Measurements from ENCODE around the gene SLC4A9. TPM values are rescaled to one million over a fixed set of nuclear protein-coding genes. Genes with fewer than 3 reads are reported as not detected.

SLC4A9 gene
- polyA plus RNA-seq, 1 experiment = not detected

- CTCF ChIA-PET = interaction anchor here (0.6 to 4.2 kb wide), 3 partner anchors 16 to 85 kb away, joined by 3 to 22 read pairs (median 11); partner anchors contain the start of gene HBEGF
- no peak for DNase-seq (ENCODE audit: low read depth)
- H3K4me3 ChIP-seq (ENCODE audit: low read depth, low read length) = no peak overlapping the region
- TF ChIP-seq CTCF (IDR thresholded peaks at IDR 0.05; ENCODE audit: insufficient read depth, low read depth, low read length) = no peak
- peaks cover 2% of the 10 kb centered on the region; the same call in 1 of the 2 replicates for H3K36me3 ChIP-seq (ENCODE audit: control insufficient read depth, insufficient read depth, low read length)
- H3K27me3 ChIP-seq (ENCODE audit: control insufficient read depth, insufficient read depth, low read length) = no peaks in the 10 kb centered on the region
- POLR2A ChIA-PET = interaction anchor here (0.6 kb wide), 1 partner anchor 18 kb away, joined by 4 read pairs; no protein-coding TSS in a partner anchor
Measured at GRCh38 chr5:140329739-140330481, 30.1 kb upstream of the SLC4A9 start.

DNA sequence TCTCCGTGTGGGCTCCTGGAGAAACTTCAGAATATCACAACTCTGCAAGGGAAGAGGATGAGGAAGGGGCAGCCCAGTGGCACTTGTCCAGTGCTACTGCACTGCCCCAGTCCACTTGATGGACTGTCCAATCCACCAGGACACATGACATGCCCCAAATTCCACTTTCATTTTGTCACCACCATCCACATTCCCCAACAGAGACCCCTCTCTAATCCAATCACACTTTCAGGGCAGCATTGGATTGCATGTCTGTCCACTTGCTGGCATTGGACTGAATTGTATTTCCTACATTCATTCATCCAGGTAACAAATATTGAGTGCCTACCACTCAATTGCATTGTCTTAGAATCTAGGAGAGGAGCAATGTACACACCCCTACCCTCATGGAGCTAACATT lies 28.4 kb upstream of the SLC4A9 start:
- POLR2A ChIA-PET = no interaction called here
- Histone ChIP-seq H3K27me3 (ENCODE audit: control insufficient read depth, insufficient read depth, low read length) (no peaks in the 10 kb centered on the region), H3K36me3 (ENCODE audit: control insufficient read depth, insufficient read depth, low read length) (peaks cover 2% of the 10 kb centered on the region; the same call in 1 of the 2 replicates), H3K4me3 (ENCODE audit: low read depth, low read length) (no peak overlapping the region)
- no peak for DNase-seq (ENCODE audit: low read depth)
- CTCF ChIA-PET = interaction anchor here (1.5 to 1.6 kb wide), 2 partner anchors 14 to 87 kb away, joined by 4 read pairs; no protein-coding TSS in a partner anchor
- TF ChIP-seq CTCF (IDR thresholded peaks at IDR 0.05; ENCODE audit: insufficient read depth, low read depth, low read length) = no peak

- no peak for TF ChIP-seq CTCF (IDR thresholded peaks at IDR 0.05; ENCODE audit: insufficient read depth, low read depth, low read length)
- CTCF ChIA-PET = interaction anchor here (1.3 to 22.9 kb wide), 4 partner anchors 10 to 89 kb away, joined by 4 to 813 read pairs (median 10); partner anchors contain the start of gene HBEGF
- no peak for DNase-seq (ENCODE audit: low read depth)
- POLR2A ChIA-PET = interaction anchor here (0.5 to 0.6 kb wide), 2 partner anchors 14 to 228 kb away, joined by 4 to 5 read pairs; no protein-coding TSS in a partner anchor
- Histone ChIP-seq H3K36me3 (ENCODE audit: control insufficient read depth, insufficient read depth, low read length) (peaks cover 2% of the 10 kb centered on the region; the same call in 1 of the 2 replicates), H3K27me3 (ENCODE audit: control insufficient read depth, insufficient read depth, low read length) (no peaks in the 10 kb centered on the region), H3K4me3 (ENCODE audit: low read depth, low read length) (no peak overlapping the region)
Measured at GRCh38 chr5:140336388-140336787, 23.6 kb upstream of the SLC4A9 start.

DNA sequence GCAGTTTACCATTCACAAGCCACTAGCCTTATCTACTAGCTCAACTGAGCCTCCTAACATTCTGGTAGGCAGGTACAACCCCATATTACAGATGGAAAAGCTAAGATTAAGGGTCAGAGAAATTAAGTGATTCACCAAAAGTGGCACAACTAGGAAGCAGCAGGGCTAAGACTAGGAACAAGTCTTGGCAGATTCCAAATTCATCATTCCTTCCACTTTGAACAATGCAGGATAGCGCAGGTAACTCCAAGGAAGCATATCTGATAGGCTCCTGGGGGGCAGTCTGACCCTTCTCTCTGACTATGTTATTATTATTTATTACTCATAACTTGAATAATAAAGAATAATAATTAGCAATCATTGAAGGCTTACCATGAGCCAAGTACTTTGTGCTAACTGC lies 22.1 kb upstream of the SLC4A9 start:
- Histone ChIP-seq H3K36me3 (ENCODE audit: control insufficient read depth, insufficient read depth, low read length) (no peaks in the 10 kb centered on the region), H3K4me3 (ENCODE audit: low read depth, low read length) (no peak overlapping the region), H3K27me3 (ENCODE audit: control insufficient read depth, insufficient read depth, low read length) (no peaks in the 10 kb centered on the region)
- CTCF ChIA-PET = interaction anchor here (1.1 to 22.9 kb wide), 5 partner anchors 8 to 91 kb away, joined by 3 to 813 read pairs (median 4); partner anchors contain the start of gene HBEGF
- no peak for DNase-seq (ENCODE audit: low read depth)
- no peak for TF ChIP-seq CTCF (IDR thresholded peaks at IDR 0.05; ENCODE audit: insufficient read depth, low read depth, low read length)
- POLR2A ChIA-PET = no interaction called here

- Histone ChIP-seq H3K36me3 (ENCODE audit: control insufficient read depth, insufficient read depth, low read length) (no peaks in the 10 kb centered on the region), H3K27me3 (ENCODE audit: control insufficient read depth, insufficient read depth, low read length) (no peaks in the 10 kb centered on the region), H3K4me3 (ENCODE audit: low read depth, low read length) (no peak overlapping the region)
- DNase-seq (ENCODE audit: low read depth) = no peak
- TF ChIP-seq CTCF (IDR thresholded peaks at IDR 0.05; ENCODE audit: insufficient read depth, low read depth, low read length) = no peak
- ChIA-PET POLR2A (no interaction called here), CTCF (interaction anchor here (1.1 to 22.9 kb wide), 4 partner anchors 8 to 91 kb away, joined by 4 to 813 read pairs (median 4); partner anchors contain the start of gene HBEGF)
Measured at GRCh38 chr5:140338336-140338735, 21.7 kb upstream of the SLC4A9 start.

All from BJ (cell line).